NCI-H510A treated with DMSO at 0.1 percent for 48 hours (cell line): ENCODE results near the gene ANKH.
A peak's percentile ranks its signal among the peaks of the same experiment; 100 is the strongest.

Source experiments
- DNase-seq: peaks from one replicate; lab custom pipeline; 2025; lab: John Stamatoyannopoulos, UW

The ANKH gene

DNA sequence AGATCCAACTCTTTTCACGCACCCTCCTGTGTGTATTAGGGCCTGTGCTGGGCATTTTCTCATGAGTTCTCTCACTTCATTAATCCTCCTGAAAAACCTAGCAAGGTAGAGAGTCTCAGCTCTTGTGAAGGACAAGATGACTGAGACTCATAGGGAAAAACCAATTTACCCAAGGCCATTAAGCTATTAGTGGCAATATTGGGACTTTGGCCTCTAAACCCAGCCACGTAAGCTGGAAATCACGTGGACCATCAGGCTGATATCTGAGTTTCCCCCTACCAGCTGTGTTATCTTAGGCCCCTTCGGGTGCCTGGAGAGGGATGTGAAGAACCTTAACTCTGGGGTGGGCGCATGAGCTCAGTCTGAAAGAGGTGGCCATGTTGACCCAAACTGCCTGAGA, 80.7 kb downstream of the ANKH start:
- DNase-seq: no peak

DNA sequence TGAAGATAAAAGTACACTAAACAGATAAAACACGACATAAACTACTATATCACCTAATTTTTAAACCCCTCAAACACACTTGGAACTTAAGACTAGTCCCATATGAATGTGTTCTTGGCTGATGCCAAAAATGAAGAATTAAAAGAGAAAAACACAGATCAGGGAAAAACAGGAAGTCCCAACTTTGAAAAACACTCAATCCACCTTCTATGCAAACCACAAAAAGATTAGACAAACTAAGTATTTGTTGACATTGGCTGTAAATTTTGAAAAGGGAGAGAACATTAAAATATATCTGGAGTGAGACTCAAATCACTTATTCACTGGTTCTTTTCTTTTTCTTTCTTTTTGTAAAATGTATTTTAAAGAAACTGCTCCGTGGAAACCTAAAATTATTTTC, 81.4 kb downstream of the ANKH start:
- DNase-seq: no peak

DNA sequence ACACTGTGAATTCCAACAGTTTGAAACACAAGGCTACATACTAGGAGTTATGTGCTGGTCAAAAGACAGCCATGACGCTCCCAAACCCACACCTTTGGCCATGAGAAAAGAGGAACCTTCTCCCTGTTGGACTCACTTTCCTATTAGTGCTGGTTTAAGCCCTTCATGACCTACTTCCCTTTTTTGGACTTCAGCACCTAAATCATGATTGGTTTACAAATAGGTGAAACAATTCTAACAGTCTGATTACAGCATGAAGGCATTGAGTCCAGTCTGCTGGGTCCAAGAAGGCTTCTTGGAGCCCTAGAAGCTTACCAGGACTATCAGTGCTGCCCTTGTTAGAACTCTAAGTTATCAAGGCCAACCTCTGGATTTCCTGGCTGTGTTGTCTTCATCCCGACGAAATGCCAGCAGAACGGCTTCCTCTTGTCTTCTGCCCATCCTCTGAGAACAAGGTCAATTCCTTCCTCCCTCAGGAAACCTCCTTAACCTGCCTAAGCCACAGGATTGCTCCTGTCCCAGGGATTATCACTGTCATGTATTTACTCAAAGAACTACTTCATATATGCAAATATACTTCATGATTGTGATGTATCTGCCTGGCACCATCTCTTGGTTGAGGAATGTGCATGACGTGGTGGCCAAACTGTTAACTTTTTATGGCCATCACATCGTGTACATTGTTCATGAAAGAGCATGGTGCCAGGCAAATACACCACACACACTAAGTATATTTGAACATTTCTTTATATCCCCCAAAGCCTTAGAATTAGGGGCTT, 83.6 kb downstream of the ANKH start:
- DNase-seq: no peak

- no peak for DNase-seq
These were observed 87.9 kb downstream of the ANKH start for GRCh38 chr5:14783691-14784090.

DNA sequence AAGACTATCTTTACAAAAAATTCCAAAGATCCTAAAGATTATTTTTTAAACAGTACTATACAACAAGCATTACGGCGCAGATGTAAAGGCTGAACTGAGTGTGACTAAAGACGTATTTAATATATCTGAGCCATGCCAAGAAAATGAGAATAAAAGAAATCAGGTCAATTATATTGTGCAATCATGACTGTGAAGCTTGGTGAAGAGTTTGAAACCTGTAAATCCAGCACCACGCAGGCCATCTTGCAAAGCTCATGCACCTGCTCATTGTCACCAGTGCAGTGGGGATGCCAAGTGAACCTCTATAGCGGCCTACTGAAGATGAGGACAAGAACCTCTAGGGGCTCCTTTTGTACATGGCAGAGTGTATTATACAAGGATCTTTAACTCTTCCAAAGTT, 89.0 kb downstream of the ANKH start:
- no peak for DNase-seq

DNA sequence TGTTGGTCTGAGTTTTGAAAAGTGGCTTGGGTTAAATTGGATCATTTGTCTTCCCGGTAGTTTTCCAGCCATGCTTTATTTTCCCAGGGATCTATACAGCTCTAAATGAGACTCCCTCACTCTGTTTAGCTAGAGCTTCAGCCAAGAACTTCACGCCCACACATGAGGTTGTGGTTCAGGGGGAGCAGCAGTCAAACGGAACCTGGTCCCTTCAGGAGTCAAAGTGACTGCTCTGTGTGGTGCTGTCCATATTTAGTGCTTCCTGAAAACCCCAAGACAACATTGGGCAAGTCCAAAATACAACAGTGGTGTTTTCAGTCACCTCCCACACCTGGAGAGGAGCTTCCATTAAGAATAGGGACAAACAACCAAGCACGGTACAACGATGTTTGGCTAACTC, 90.5 kb downstream of the ANKH start:
- no peak for DNase-seq

DNA sequence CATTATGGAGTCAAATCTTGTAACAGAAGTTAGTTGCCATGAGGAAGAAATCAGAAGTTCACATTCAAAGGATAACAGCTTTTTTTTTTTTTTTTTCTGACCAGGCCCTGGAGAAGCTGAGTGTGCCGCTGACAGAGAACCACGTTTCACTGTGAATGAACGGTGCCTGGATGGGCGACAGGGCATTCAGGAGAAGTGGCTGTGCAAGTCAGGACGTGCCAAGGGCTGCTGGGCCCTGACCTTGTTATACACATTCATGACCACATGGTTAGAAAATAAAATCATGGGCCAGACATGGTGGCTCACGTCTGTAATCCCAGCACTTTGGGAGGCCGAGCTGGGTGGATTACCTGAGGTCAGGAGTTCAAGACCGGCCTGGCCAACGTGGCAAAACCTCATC, 91.6 kb downstream of the ANKH start:
- DNase-seq: peak; percentile 30

DNA sequence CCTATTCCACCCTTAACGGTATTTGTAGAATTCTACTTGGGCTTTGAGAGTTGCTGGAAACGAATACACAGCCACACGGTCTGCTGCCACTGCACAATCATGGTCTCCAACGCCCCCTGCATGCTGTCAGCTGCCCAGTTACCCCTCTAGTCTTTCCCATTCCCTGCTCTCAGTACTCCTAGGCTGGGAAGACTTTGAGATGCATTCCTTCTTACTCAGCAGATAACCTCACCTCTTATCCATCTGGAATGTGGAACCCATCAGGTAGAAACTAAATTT, 92.8 kb downstream of the ANKH start:
- DNase-seq: no peak

- DNase-seq: peak; percentile 52
These were observed 93.4 kb downstream of the ANKH start for GRCh38 chr5:14777932-14778791.

DNA sequence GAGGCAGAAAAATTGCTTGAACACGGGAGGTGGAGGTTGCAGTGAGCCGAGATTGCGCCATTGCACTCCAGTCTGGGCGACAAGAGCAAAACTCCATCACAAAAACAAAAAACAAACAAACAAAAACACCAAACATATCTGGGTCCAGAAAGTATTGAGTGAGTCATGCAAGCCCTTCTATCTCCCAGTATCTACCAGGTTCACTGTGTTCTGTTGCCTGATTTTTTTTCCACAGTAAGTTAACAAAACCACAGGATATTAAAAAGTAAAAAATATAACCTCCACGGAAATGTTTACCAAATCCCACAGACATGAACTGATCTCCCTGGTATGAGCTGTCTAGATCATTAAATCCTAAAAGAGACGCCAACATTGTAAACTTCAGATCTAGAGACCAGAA, 94.4 kb downstream of the ANKH start:
- no peak for DNase-seq

DNA sequence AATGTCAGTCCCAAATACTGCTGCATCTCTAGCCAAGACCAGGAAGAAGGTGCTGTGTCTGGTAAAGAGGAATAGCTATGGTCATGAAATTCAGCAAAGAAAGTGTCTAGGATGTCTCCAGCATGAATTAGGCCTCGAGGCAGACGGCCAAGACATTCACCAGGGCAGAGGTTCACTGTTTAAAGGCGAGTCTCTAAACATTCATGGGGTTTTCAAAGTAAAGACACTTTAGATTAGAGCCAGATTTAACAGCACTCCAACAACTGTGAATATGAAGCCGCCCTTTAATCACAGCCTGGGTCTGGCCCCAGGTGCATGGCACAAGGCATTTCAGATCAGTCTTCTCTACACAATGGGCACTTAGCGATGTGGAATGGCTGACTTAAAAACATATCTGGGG, 95.0 kb downstream of the ANKH start:
- no peak for DNase-seq

DNA sequence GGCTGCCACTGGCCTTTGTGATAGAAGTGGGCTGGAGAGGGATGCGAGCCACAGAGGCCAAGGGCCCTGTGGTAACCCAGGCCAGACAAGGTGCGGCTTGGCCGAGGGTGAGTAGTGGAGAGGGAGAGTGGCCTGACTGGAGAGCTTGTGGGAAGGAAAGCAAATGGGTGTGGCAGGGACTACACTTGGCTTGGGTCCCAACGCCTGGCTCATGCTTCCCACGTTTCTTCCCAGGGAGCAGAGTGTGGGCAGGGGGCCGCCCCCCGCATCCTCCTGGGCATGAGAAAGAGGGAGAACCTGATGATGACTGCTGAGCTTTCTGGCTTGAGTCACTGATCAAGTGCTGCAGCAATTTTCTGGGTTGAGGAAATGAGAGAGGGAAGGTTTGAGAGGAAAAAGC, 95.7 kb downstream of the ANKH start:
- peak; percentile 17 for DNase-seq

DNA sequence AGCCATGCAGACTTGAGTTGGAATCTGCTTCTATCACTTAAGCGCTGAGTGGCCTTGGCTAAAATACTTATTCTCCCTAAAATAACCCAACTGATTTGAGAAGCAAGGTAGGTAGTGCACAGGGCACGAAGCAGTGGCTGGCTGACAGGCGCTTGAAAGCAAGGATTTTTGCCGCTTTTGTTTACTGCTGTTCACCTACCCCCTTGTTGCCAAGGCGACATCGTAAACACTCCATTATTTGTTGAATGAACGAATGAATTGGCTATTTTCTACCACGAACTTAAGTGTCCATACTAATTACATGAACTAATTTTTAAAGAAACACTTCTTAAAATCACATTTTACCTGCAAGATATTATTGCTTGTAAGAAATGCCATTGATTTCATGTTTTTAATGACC, 98.0 kb downstream of the ANKH start:
- DNase-seq: no peak

DNA sequence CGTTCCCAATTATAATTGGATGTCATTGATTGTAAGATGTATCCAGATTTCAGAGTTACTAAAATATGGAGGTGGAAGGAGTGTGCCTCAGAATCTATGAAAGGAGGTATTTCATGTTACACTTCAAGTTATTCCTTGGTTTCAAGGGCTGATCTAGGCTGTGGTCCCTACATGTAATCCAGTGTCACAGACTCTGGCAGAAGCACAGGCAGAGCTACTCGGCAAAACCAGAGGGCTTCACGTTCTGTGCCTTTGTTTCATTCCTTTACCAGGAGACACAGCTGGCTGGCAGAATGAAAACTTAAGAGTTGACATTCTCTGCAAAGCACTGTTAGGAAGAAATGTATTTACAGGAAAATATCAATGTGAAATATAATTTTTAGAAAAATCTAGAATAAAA, 99.6 kb downstream of the ANKH start:
- no peak for DNase-seq

- DNase-seq: peak; percentile 18
These were observed 100.4 kb downstream of the ANKH start for GRCh38 chr5:14771189-14771588.

DNA sequence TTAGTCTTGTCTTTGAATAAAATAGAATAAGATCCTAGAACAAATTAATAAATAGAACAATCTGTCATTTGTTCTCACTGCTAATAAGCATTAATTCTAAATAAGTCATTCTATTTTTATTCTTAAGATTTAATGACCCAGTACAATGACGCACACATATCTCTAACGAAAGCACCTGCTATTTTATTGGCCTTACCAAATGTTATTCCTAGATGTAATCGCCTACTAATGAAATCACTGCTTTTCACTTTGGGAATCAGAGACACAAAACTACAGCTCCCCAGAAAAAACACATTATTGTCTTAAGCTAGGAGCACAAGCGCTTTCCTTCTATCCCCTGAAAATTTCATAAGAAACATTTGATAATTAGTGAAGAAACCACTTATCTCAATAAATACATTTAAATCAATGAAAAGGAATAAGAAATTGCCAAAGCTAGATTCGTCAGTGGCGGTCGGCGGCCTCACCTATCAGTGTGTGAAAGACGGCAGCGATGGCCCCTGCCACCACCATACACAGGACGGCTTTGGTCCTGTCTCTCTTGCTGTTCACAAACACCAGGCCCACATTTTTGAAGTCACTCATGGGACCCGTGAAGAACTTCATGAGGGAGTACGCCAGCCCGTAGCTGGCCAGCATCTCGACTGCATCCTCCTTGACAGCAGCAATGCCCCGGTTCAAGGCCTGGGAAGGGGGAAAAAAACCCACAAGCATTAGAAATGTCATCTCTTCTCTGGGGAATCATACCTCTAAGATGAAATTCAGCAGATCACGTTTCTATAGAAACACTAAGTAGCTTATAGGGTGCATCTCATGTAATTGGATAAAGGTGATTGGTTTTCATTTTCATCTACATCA, 102.8 kb downstream of the ANKH start:
- no peak for DNase-seq

DNA sequence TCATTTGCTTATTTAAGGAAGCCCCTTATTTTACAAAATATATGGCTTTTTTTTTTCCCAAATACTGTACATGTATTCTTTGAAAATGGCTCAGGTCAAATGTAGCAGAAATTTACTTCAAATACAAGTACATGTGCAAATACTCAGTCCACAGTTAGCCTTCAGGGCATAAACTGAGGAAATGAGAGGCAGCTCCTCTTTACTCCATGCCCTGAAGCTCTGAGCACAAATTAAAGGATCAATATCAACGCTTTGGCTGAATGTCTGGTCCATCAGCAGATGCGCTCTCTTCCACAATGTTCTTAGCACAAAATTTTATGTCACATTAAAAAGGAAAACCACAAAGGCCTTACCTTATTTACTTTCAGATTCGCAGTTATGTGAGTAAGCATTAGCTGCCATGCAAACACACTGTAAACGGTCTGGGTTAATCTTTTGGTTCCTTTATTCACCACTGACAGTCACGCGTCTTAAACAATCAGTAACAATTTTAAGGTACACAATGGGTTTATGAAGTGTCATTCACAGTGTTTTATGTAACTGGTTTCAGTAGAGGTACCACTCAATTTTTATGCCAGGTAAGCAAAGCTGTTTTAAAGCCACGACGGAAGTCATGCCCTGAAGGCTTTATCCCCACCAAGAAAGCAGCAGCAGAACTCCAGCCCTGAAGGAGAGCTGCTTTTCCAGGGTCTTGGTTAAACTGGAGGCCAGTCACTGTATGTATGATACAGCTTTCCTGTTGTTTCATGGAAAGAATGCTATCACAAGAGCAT, 103.7 kb downstream of the ANKH start:
- peak; percentile 64 for DNase-seq

GRCh38 chr5:14767053-14767452, 104.5 kb downstream of the ANKH start:
- no peak for DNase-seq

- DNase-seq: no peak
These were observed 105.0 kb downstream of the ANKH start for GRCh38 chr5:14766584-14766983.

- no peak for DNase-seq
These were observed 106.0 kb downstream of the ANKH start for GRCh38 chr5:14765587-14765986.

GRCh38 chr5:14762549-14763216, 108.9 kb downstream of the ANKH start:
- DNase-seq: no peak
